Neural progenitor cell (in vitro differentiated cells): Measurements from ENCODE around the gene TREM1. TPM values are rescaled to one million over a fixed set of nuclear protein-coding genes. Genes with fewer than 3 reads are reported as not detected.

Source experiments
- DNase-seq: peaks from one replicate; pipeline ENCODE4 v3.0.0-alpha.2; 2016; ENCODE audit warnings: low spot score
- H2AFZ ChIP-seq: fragments of 200-600 bp; sonication (generic); replicated peaks from 2 replicates; pipeline ENCODE4 v1.6.1; 2016; ENCODE audit warnings: antibody characterized with exemption
- H3F3A ChIP-seq: fragments of 200-600 bp; sonication (generic); 2 replicates; pipeline ENCODE4 v1.6.1; 2016; ENCODE audit warnings: antibody characterized with exemption, low read depth
- H3K27ac ChIP-seq: fragments of 200-600 bp; sonication (generic); 2 replicates; pipeline ENCODE4 v1.5.1; 2016; ENCODE audit warnings: mild to moderate bottlenecking
- H3K27me3 ChIP-seq: fragments of 200-600 bp; sonication (generic); 2 replicates; pipeline ENCODE4 v1.6.1; 2016; ENCODE audit warnings: mild to moderate bottlenecking, moderate library complexity
- H3K36me3 ChIP-seq: fragments of 200-600 bp; sonication (generic); 2 replicates; pipeline ENCODE4 v1.5.1; 2016
- H3K4me1 ChIP-seq: fragments of 200-600 bp; sonication (generic); 2 replicates; pipeline ENCODE4 v1.6.1; 2016; ENCODE audit warnings: mixed run types
- H3K4me2 ChIP-seq: fragments of 200-600 bp; sonication (generic); 2 replicates; pipeline ENCODE4 v1.6.1; 2016
- H3K4me3 ChIP-seq: fragments of 200-600 bp; sonication (generic); 2 replicates; pipeline ENCODE4 v1.5.1; 2016
- H3K79me2 ChIP-seq: fragments of 200-600 bp; sonication (generic); 2 replicates; pipeline ENCODE4 v1.6.1; 2016; ENCODE audit warnings: low read depth
- H3K9ac ChIP-seq: fragments of 200-600 bp; sonication (generic); 2 replicates; pipeline ENCODE4 v1.6.1; 2016
- H3K9me3 ChIP-seq: fragments of 200-600 bp; sonication (generic); 2 replicates; pipeline ENCODE4 v1.5.1; 2016; ENCODE audit warnings: low read depth
- H4K20me1 ChIP-seq: fragments of 200-600 bp; sonication (generic); 2 replicates; pipeline ENCODE4 v1.6.1; 2016; ENCODE audit warnings: low read depth
- H3K27ac Mint-ChIP-seq: 3 replicates; pipeline ENCODE4 v1.8.0; 2021; ENCODE audit warnings: mixed read lengths
- H3K27me3 Mint-ChIP-seq: 2 replicates; pipeline ENCODE4 v1.8.0; 2022; ENCODE audit warnings: low read depth, mild to moderate bottlenecking, inconsistent platforms, moderate library complexity, mixed read lengths; ENCODE audit not compliant: insufficient read depth
- H3K36me3 Mint-ChIP-seq: 3 replicates; pipeline ENCODE4 v1.8.0; 2021; ENCODE audit warnings: mixed read lengths
- H3K4me1 Mint-ChIP-seq: 3 replicates; pipeline ENCODE4 v1.8.0; 2021; ENCODE audit warnings: mixed read lengths
- H3K4me3 Mint-ChIP-seq: 3 replicates; pipeline ENCODE4 v1.8.0; 2021; ENCODE audit warnings: mild to moderate bottlenecking, moderate library complexity, mixed read lengths
- H3K9me3 Mint-ChIP-seq: 3 replicates; pipeline ENCODE4 v1.8.0; 2020; ENCODE audit warnings: mixed read lengths
- EZH2 ChIP-seq: fragments of 200-600 bp; sonication (generic); IDR thresholded peaks from 2 replicates; pipeline ENCODE4 v1.6.1; 2017; ENCODE audit warnings: antibody characterized with exemption, mild to moderate bottlenecking, moderate library complexity
- EZH2phosphoT487 ChIP-seq: fragments of 200-600 bp; sonication (generic); IDR thresholded peaks from 2 replicates; pipeline ENCODE4 v1.6.1; 2017; ENCODE audit warnings: antibody characterized with exemption
- total RNA-seq: library from RNA; depleted of rRNA; stranded (reverse); fragments of >200 nt; gene quantifications from 2 replicates; pipeline ENCODE4 v1.2.3, GENCODE V29; 2015; ENCODE audit warnings: low replicate concordance
- TF ChIP-seq, protein P1 (sequence below): fragments of 200-600 bp; sonication (generic); IDR thresholded peaks from 2 replicates; pipeline ENCODE4 v1.5.1; 2017; ENCODE audit warnings: antibody characterized with exemption, mild to moderate bottlenecking

TREM1 gene
- total RNA-seq, 1 donor from 2014 or later, result not detected

DNA sequence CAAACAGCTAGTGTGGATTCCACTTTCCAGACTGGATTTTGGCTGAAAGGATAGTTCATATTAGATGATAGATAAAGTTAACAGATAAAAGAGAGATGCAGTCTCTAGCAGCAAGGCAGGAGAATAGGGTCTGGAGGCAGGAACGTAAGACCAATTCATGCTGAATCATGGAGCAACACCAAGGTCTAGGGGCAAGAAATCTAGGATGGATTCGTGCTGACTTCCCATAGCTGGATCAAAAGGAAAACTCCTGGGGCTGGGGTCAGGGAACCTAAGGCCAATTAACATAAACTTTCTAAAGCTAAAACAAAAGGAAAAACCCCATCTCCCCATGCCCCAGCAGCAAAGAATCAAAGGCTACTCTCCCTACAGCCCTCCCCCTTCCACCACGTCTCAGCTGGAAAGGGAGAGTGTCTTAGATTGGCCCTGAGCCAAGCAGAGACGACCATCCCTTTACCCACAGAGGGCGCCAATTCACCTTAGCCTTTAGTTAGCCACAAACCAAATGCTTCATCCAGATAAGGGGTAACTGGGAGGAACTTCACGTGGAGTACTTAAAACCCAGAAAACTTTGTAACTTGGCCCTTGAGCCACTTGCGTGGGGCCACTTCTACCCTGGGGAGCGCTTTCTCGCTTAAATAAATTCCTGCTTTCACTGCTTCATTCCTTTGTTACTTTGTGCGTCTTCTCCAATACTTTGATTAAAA is 7.6 kb downstream of the TREM1 start:
- Histone ChIP-seq H2AFZ (peak overlapping the region; percentile 90), H3K79me2 (no peaks in the 10 kb centered on the region), H3K9ac (no peak overlapping the region), H3K4me3 (no peak overlapping the region), H3K9me3 (no peaks in the 10 kb centered on the region), H3K36me3 (no peaks in the 10 kb centered on the region), H3K27me3 (no peaks in the 10 kb centered on the region), H3F3A (no peaks in the 10 kb centered on the region), H3K27ac (no peak overlapping the region), H3K4me2 (no peak overlapping the region), H4K20me1 (no peaks in the 10 kb centered on the region), H3K4me1 (no peaks in the 10 kb centered on the region)
- H3K4me3 Mint-ChIP-seq, result no peak overlapping the region
- TF ChIP-seq, protein P1, sequence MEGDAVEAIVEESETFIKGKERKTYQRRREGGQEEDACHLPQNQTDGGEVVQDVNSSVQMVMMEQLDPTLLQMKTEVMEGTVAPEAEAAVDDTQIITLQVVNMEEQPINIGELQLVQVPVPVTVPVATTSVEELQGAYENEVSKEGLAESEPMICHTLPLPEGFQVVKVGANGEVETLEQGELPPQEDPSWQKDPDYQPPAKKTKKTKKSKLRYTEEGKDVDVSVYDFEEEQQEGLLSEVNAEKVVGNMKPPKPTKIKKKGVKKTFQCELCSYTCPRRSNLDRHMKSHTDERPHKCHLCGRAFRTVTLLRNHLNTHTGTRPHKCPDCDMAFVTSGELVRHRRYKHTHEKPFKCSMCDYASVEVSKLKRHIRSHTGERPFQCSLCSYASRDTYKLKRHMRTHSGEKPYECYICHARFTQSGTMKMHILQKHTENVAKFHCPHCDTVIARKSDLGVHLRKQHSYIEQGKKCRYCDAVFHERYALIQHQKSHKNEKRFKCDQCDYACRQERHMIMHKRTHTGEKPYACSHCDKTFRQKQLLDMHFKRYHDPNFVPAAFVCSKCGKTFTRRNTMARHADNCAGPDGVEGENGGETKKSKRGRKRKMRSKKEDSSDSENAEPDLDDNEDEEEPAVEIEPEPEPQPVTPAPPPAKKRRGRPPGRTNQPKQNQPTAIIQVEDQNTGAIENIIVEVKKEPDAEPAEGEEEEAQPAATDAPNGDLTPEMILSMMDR, result peak; percentile 71
- TF ChIP-seq EZH2, result no peak
- no peak overlapping the region for H3K27ac Mint-ChIP-seq
- DNase-seq, result peak; percentile 83
- H3K27me3 Mint-ChIP-seq, result peaks cover 10% of the 10 kb centered on the region
- H3K36me3 Mint-ChIP-seq, result no peaks in the 10 kb centered on the region
- H3K9me3 Mint-ChIP-seq, result peaks cover 3% of the 10 kb centered on the region
- H3K4me1 Mint-ChIP-seq, result peaks cover 12% of the 10 kb centered on the region

DNA sequence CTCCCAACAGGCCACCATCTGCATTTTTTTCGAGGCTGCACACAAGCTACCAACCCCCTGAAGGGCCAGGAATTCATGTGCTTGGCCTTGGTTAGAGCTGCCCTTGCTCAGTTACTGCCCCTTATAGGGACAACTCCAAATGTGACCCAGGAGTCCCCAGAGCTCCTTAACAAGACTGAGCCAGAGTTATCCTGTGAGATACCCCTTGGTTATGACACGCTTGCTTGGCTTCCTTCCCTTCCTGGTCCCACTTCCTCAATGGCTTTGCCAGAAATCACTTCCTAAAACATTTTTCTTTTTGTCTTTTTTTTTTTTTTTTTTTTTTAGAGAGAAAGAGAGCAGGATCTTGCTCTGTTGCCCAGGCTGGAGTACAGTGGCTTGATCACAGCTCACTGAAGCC is 8.9 kb downstream of the TREM1 start:
- H3K4me2 ChIP-seq, result no peak overlapping the region
- H3K9ac ChIP-seq, result no peak overlapping the region
- H3K27me3 ChIP-seq, result no peaks in the 10 kb centered on the region
- H3K4me3 ChIP-seq, result no peak overlapping the region
- no peaks in the 10 kb centered on the region for H4K20me1 ChIP-seq
- no peak for DNase-seq
- H3K79me2 ChIP-seq, result no peaks in the 10 kb centered on the region
- Mint-ChIP-seq H3K4me3 (no peak overlapping the region), H3K4me1 (peaks cover 10% of the 10 kb centered on the region), H3K27ac (no peak overlapping the region), H3K27me3 (peaks cover 9% of the 10 kb centered on the region), H3K9me3 (no peaks in the 10 kb centered on the region), H3K36me3 (no peaks in the 10 kb centered on the region)
- no peaks in the 10 kb centered on the region for H3K4me1 ChIP-seq
- H2AFZ ChIP-seq, result no peak overlapping the region
- H3K9me3 ChIP-seq, result no peaks in the 10 kb centered on the region
- no peaks in the 10 kb centered on the region for H3K36me3 ChIP-seq
- H3F3A ChIP-seq, result no peaks in the 10 kb centered on the region
- TF ChIP-seq, protein P1, result no peak
- TF ChIP-seq EZH2 (no peak), EZH2phosphoT487 (no peak)
- no peak overlapping the region for H3K27ac ChIP-seq

DNA sequence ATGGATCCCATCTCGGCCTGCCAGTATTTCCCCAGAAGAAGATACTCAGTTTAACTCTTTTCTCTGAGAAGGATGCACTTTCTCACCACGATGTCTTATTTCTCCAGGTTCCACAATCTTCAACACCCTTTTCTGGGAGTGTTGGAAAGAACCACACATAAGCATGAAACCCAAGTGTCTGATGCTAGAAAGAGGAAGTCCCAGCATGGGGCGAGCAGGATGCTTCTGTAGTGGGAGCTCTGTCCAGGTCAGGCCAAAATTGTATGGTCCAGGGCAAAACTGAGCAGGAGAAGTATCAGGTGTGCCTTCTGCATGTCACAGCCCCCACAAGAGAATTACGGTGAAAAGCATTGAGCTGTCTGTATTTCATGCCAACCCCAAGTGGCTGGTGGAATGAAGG is 11.0 kb downstream of the TREM1 start:
- no peaks in the 10 kb centered on the region for H3K79me2 ChIP-seq
- no peaks in the 10 kb centered on the region for H3F3A ChIP-seq
- Mint-ChIP-seq H3K27ac (no peak overlapping the region), H3K4me1 (peaks cover 10% of the 10 kb centered on the region), H3K27me3 (peaks cover 14% of the 10 kb centered on the region), H3K4me3 (no peak overlapping the region), H3K36me3 (no peaks in the 10 kb centered on the region), H3K9me3 (no peaks in the 10 kb centered on the region)
- H3K27me3 ChIP-seq, result no peaks in the 10 kb centered on the region
- H3K36me3 ChIP-seq, result no peaks in the 10 kb centered on the region
- TF ChIP-seq EZH2 (no peak), EZH2phosphoT487 (no peak)
- TF ChIP-seq, protein P1, result no peak
- H3K4me3 ChIP-seq, result no peak overlapping the region
- no peaks in the 10 kb centered on the region for H4K20me1 ChIP-seq
- no peak overlapping the region for H3K4me2 ChIP-seq
- H3K9me3 ChIP-seq, result no peaks in the 10 kb centered on the region
- no peaks in the 10 kb centered on the region for H3K4me1 ChIP-seq
- no peak overlapping the region for H3K27ac ChIP-seq
- no peak for DNase-seq
- no peak overlapping the region for H3K9ac ChIP-seq
- no peak overlapping the region for H2AFZ ChIP-seq
